ENCODE data around the gene DLEC1.

DNA sequence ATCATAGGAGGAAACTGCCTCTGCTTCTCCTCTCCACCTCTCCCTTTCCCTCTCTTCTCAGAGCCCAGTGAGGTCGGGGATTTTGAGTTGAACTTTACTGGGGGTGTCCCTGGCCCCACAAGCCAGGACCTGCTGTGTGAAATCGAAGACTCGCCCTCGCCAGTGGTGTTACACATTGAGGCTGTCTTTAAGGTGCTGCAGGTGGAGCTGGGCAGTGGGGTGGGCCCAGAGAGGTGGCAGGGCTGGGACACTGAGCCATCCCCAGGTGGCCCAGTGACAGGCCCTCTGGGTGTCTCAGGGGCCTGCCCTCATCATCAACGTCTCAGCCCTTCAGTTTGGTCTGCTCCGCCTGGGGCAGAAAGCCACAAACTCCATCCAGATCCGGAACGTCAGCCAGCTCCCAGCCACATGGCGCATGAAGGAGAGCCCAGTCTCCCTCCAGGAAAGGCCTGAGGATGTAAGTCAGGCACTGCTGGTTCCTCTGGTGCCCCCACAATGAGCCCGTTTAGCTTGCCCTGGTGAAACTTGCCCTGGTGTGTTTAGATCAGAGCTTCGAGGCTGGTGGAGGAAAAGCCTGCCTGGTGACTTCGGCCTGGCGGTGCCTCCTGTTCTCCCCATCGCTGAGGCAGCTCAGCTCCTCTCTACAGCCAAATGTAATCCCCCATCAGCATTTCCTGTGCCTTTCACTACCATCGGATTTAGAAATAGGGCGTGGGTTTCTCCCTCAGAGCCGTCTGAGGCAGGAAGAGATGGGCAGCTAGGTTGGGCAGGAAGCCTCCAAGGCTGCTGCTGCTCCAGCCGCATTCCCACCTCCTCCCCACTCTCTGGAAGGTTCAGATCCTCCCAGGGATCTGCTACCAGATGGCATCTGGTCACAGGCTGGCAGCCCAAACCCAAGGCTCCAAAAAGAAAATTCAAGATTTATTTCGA lies 58.7 kb downstream of the DLEC1 start:
- no peak for TF ChIP-seq EP300 (IDR thresholded peaks at IDR 0.05)
- TF ChIP-seq, protein P1, sequence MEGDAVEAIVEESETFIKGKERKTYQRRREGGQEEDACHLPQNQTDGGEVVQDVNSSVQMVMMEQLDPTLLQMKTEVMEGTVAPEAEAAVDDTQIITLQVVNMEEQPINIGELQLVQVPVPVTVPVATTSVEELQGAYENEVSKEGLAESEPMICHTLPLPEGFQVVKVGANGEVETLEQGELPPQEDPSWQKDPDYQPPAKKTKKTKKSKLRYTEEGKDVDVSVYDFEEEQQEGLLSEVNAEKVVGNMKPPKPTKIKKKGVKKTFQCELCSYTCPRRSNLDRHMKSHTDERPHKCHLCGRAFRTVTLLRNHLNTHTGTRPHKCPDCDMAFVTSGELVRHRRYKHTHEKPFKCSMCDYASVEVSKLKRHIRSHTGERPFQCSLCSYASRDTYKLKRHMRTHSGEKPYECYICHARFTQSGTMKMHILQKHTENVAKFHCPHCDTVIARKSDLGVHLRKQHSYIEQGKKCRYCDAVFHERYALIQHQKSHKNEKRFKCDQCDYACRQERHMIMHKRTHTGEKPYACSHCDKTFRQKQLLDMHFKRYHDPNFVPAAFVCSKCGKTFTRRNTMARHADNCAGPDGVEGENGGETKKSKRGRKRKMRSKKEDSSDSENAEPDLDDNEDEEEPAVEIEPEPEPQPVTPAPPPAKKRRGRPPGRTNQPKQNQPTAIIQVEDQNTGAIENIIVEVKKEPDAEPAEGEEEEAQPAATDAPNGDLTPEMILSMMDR (IDR thresholded peaks at IDR 0.05) = no peak
- TF ChIP-seq POLR2A (IDR thresholded peaks at IDR 0.05) = no peak

Data from tibial nerve (tissue), 4 donors.